ENCODE measurements around the gene BCL2.

DNA sequence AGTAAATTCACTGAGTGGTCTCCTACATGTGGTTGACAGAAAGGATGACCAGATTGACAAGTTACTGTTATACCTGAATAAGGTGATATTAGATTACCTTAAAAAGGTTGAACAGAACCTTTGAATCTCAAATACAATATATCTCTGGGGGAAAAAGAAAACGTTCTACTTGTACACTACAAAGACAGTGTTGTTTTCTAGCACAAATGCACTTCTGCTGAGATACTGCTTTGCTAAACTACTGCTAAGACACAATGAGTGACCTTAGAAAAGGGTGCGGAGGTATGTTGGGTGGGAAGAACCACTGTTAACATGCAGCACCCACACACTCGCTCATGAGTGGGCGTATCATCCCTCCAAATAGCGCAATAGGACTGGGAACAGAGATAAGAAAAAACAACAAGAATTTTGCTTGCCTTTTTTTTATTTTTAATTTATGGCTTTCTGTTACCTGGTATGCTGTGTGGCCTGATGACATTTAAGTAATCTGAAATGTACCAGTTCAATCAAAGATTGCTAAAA, 6.1 kb downstream of the BCL2 start:
- TF ChIP-seq, protein P1, sequence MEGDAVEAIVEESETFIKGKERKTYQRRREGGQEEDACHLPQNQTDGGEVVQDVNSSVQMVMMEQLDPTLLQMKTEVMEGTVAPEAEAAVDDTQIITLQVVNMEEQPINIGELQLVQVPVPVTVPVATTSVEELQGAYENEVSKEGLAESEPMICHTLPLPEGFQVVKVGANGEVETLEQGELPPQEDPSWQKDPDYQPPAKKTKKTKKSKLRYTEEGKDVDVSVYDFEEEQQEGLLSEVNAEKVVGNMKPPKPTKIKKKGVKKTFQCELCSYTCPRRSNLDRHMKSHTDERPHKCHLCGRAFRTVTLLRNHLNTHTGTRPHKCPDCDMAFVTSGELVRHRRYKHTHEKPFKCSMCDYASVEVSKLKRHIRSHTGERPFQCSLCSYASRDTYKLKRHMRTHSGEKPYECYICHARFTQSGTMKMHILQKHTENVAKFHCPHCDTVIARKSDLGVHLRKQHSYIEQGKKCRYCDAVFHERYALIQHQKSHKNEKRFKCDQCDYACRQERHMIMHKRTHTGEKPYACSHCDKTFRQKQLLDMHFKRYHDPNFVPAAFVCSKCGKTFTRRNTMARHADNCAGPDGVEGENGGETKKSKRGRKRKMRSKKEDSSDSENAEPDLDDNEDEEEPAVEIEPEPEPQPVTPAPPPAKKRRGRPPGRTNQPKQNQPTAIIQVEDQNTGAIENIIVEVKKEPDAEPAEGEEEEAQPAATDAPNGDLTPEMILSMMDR (IDR thresholded peaks at IDR 0.05; ENCODE audit: borderline replicate concordance, extremely low read depth, low read length, poor library complexity, severe bottlenecking): no peak
- no peak for TF ChIP-seq EZH2 (IDR thresholded peaks at IDR 0.05; ENCODE audit: borderline replicate concordance, low read depth, low read length, severe bottlenecking)
